GM12872 (cell line): Measurements from ENCODE around the gene CNTN4.

Experiments
- TF ChIP-seq, protein P1 (sequence below): IDR thresholded peaks from 3 replicates; pipeline ENCODE4 v1.5.1; 2011; ENCODE audit warnings: low read depth, mild to moderate bottlenecking, low read length, moderate library complexity; ENCODE audit not compliant: insufficient read depth

The CNTN4 gene

DNA sequence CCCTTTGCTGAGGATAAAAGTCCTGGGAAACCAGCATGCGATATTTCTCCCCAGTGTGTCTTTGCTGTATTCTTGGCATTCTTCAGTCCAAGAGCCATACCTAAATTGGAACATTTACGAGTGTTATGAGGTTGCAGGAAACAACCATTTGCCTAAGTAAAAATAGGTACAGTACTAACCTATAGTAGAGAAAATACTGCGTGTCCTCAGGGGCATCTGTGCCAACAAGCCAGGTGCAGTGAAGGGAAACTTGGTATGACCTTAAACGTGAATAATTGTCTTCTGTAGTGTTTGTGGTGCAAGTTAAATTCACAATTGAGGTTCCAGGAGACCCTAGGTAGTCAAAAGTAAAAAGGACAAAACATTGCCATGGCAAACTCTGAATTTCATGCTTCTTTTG, 999.3 kb downstream of the CNTN4 start:
- TF ChIP-seq, protein P1, sequence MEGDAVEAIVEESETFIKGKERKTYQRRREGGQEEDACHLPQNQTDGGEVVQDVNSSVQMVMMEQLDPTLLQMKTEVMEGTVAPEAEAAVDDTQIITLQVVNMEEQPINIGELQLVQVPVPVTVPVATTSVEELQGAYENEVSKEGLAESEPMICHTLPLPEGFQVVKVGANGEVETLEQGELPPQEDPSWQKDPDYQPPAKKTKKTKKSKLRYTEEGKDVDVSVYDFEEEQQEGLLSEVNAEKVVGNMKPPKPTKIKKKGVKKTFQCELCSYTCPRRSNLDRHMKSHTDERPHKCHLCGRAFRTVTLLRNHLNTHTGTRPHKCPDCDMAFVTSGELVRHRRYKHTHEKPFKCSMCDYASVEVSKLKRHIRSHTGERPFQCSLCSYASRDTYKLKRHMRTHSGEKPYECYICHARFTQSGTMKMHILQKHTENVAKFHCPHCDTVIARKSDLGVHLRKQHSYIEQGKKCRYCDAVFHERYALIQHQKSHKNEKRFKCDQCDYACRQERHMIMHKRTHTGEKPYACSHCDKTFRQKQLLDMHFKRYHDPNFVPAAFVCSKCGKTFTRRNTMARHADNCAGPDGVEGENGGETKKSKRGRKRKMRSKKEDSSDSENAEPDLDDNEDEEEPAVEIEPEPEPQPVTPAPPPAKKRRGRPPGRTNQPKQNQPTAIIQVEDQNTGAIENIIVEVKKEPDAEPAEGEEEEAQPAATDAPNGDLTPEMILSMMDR, result no peak

DNA sequence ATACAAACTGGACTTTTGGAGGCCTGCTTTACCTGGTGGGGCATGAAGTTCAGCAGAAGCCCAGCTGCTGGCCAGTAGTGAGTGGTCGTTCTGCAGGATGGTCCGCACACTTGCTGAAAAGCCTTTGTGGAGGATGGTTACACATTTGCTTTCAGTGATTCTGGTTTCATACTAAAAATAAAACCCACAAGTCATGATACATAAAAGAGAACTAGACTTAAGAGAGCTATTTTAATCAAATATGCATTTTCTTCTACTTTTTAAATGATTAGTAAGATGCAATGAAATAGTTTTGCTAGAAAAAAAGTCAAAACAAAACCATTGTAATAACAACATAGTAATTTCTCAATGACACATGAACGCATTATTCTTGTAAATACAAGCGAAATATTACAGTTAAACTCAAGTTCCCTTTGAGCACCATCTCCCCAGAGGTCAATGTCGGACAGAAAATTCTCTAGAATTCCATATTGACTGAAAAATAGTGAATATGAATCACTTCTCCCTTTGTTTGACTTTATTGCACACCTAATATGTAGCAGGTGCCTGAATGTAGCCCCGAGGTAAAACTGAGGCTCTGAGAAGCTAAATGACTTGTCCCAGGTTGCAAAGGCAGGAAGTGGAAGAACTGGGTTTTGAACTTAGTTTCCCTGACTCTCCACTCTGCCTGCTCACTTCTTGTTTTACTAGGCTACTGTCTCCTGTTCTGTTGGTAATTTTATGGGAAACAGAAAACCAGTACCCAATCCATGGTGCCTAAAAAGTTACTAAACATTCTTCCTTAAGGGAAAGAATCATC, 1003.2 kb downstream of the CNTN4 start:
- TF ChIP-seq, protein P1, result no peak

GRCh38 chr3:3102751-3103150, 1004.1 kb downstream of the CNTN4 start:
- TF ChIP-seq, protein P1, result no peak

DNA sequence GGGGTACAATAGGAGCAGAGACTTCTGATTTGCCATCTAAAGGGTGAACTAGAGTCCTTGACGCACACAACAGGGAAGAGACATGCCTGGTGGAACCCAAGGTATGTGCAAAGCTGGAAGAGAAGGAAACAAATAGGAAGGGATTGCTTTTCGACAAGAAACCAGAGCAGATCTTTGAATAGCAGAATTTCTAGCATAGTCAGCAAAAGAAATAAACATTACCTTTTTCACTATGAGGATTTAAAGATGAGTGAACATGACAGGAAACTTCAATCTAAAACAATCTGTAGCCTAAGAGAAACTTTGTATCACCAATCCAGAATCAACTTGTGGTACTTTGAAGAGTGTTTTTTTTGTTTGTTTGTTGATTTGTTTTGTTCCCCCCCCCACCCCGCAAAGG, 1006.6 kb downstream of the CNTN4 start:
- TF ChIP-seq, protein P1, result no peak

DNA sequence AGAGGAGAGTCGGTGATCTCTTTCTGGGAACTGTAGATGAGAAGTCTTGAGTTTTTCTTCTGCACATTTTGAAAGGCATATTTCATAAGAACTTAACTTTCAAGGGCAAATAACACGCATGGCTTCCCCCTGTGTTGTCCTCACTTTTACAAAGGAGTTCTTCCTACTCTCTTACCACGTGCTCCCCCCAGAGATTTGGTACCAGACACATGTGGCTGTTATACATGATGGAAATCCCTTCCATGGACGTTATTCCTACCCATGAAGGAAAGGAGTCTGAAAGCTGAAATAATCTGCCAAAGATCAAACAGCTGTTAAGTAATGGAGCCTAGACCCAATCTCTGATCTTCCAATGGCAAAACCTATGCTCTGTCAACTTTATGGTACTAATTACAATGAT, 1007.1 kb downstream of the CNTN4 start:
- TF ChIP-seq, protein P1, result no peak

DNA sequence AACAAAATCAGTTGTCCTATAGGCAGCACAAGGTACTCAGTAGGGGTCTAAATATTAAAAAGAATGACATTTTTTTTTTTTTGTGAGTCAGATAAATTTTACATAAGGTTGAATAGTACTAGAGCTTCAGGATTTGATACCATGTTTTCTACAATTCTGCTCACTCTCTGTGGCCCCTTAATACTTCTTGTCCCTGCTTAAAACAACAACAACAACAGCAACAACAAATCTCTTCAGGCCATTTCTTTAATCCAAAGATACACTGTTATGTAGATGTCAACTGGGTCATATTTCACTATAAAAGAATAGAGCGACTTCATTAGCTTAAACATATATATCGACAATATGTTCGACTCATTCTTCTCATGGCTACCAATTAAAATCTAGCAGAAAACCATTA, 1008.5 kb downstream of the CNTN4 start:
- TF ChIP-seq, protein P1, result no peak
